ENCODE measurements around the gene KRT82. TPM values are rescaled to one million over a fixed set of nuclear protein-coding genes. Genes with fewer than 3 reads are reported as not detected.

The KRT82 gene
- total RNA-seq, 1 donor from 2014 or later, result not detected

GRCh38 chr12:52383331-52383730, 22.8 kb downstream of the KRT82 start:
- H3K27ac ChIP-seq, result no peak overlapping the region
- no peaks in the 10 kb centered on the region for H3K36me3 ChIP-seq
- H3K4me1 ChIP-seq, result peaks cover 8% of the 10 kb centered on the region
- H3K27me3 ChIP-seq, result no peaks in the 10 kb centered on the region
- no peaks in the 10 kb centered on the region for H3K9me3 ChIP-seq
- no peak for TF ChIP-seq POLR2A (IDR thresholded peaks at IDR 0.05)
- no peak for TF ChIP-seq CTCF (IDR thresholded peaks at IDR 0.05)
- no peak for TF ChIP-seq POLR2AphosphoS5 (IDR thresholded peaks at IDR 0.05; ENCODE audit: insufficient read depth in 1 of 2, low read depth in 1 of 2)
- intact Hi-C loops (cut with DNase I), result no loop called here
- DNase-seq (ENCODE audit: extremely low spot score in 2 of 2), result no peak
- H3K4me3 ChIP-seq, result no peak overlapping the region

GRCh38 chr12:52382854-52383253, 23.3 kb downstream of the KRT82 start:
- intact Hi-C loops (cut with DNase I), result no loop called here

GRCh38 chr12:52381206-52381605, 24.9 kb downstream of the KRT82 start:
- TF ChIP-seq POLR2A (IDR thresholded peaks at IDR 0.05) (no peak), CTCF (IDR thresholded peaks at IDR 0.05) (no peak), POLR2AphosphoS5 (IDR thresholded peaks at IDR 0.05; ENCODE audit: insufficient read depth in 1 of 2, low read depth in 1 of 2) (no peak)
- Histone ChIP-seq H3K27ac (no peak overlapping the region), H3K36me3 (no peaks in the 10 kb centered on the region), H3K27me3 (no peaks in the 10 kb centered on the region), H3K9me3 (no peaks in the 10 kb centered on the region), H3K4me3 (no peak overlapping the region), H3K4me1 (peaks cover 3% of the 10 kb centered on the region)
- no peak for DNase-seq (ENCODE audit: extremely low spot score in 2 of 2)
- intact Hi-C loops (cut with DNase I), result no loop called here

More at GRCh38 chr12:52382854-52383253, 23.3 kb downstream of the KRT82 start:
- Histone ChIP-seq H3K27ac (no peak overlapping the region), H3K36me3 (no peaks in the 10 kb centered on the region), H3K4me1 (peaks cover 7% of the 10 kb centered on the region), H3K4me3 (no peak overlapping the region), H3K27me3 (no peaks in the 10 kb centered on the region), H3K9me3 (no peaks in the 10 kb centered on the region)
- no peak for DNase-seq (ENCODE audit: extremely low spot score in 2 of 2)
- TF ChIP-seq POLR2A (IDR thresholded peaks at IDR 0.05), result no peak
- TF ChIP-seq POLR2AphosphoS5 (IDR thresholded peaks at IDR 0.05; ENCODE audit: insufficient read depth in 1 of 2, low read depth in 1 of 2), result no peak
- no peak for TF ChIP-seq CTCF (IDR thresholded peaks at IDR 0.05)

- no peak overlapping the region for H3K27ac ChIP-seq
- no peak for TF ChIP-seq POLR2A (IDR thresholded peaks at IDR 0.05)
- TF ChIP-seq POLR2AphosphoS5 (IDR thresholded peaks at IDR 0.05; ENCODE audit: insufficient read depth in 1 of 2, low read depth in 1 of 2), result no peak
- no peak for TF ChIP-seq CTCF (IDR thresholded peaks at IDR 0.05)
- H3K36me3 ChIP-seq, result no peaks in the 10 kb centered on the region
- no peak overlapping the region for H3K4me3 ChIP-seq
- intact Hi-C loops (cut with DNase I), result no loop called here
- H3K4me1 ChIP-seq, result peaks cover under 1% of the 10 kb centered on the region
- no peak for DNase-seq (ENCODE audit: extremely low spot score in 2 of 2)
- H3K9me3 ChIP-seq, result no peaks in the 10 kb centered on the region
- no peaks in the 10 kb centered on the region for H3K27me3 ChIP-seq
Observed at GRCh38 chr12:52380271-52380694, 25.9 kb downstream of the KRT82 start.

- TF ChIP-seq CTCF (IDR thresholded peaks at IDR 0.05), result no peak
- no peak for TF ChIP-seq POLR2AphosphoS5 (IDR thresholded peaks at IDR 0.05; ENCODE audit: insufficient read depth in 1 of 2, low read depth in 1 of 2)
- no peak for TF ChIP-seq POLR2A (IDR thresholded peaks at IDR 0.05)
- Histone ChIP-seq H3K36me3 (no peaks in the 10 kb centered on the region), H3K4me3 (no peak overlapping the region), H3K9me3 (no peaks in the 10 kb centered on the region), H3K27me3 (no peaks in the 10 kb centered on the region), H3K27ac (no peak overlapping the region), H3K4me1 (no peaks in the 10 kb centered on the region)
- intact Hi-C loops (cut with DNase I), result loop anchor here (10.0 kb wide), 1 partner anchor 495 kb away; no protein-coding TSS in a partner anchor
- DNase-seq (ENCODE audit: extremely low spot score in 2 of 2), result no peak
Observed at GRCh38 chr12:52379536-52379935, 26.6 kb downstream of the KRT82 start.

Measured in vagina (tissue), 2 donors.